ENCODE results near the gene COL15A1.

DNA sequence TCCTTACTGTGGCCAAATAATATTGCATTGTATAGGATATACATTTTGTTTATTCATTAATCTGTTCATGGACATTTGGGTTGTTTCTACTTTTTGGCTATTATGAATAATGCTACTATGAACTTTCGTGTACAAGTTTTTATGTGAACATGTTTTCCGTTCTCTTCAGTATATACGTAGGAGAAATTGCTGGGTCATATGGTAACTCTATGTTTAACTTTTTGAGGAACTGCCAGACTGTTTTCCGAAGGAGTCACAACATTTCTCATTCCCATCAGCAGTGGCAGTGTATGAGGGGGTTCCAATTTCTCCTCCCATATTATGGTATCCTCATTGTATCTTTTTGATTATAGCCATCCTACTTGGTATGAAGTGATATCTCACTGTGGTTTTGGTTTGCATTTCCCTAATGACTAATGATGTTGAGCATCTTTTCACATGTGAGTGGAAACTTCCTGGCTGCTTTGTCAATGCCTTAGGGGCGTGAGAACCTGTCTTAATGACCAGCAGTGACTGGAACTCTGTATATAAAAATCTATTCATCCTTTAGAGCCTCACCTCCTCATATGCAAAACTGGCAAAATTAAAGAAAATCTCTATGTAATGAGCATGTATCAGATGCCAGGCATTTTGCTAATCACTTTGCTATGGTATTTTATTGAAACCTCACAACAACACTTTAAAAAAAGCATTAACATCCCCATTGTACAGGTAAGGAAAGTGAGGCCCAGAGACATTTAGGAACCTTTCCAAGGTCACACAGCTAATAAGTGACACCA, 113.4 kb downstream of the COL15A1 start:
- TF ChIP-seq, protein P1, sequence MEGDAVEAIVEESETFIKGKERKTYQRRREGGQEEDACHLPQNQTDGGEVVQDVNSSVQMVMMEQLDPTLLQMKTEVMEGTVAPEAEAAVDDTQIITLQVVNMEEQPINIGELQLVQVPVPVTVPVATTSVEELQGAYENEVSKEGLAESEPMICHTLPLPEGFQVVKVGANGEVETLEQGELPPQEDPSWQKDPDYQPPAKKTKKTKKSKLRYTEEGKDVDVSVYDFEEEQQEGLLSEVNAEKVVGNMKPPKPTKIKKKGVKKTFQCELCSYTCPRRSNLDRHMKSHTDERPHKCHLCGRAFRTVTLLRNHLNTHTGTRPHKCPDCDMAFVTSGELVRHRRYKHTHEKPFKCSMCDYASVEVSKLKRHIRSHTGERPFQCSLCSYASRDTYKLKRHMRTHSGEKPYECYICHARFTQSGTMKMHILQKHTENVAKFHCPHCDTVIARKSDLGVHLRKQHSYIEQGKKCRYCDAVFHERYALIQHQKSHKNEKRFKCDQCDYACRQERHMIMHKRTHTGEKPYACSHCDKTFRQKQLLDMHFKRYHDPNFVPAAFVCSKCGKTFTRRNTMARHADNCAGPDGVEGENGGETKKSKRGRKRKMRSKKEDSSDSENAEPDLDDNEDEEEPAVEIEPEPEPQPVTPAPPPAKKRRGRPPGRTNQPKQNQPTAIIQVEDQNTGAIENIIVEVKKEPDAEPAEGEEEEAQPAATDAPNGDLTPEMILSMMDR (conservative IDR thresholded peaks at IDR 0.05; ENCODE audit: low read depth, low read length) = no peak
- TF ChIP-seq EZH2 (IDR thresholded peaks at IDR 0.05; ENCODE audit: borderline replicate concordance, low read depth, low read length, poor library complexity, severe bottlenecking) = no peak

Data from A673 (cell line).